PC-3 (cell line): ENCODE results near the gene TENM4.

Experiments used
- EZH2 ChIP-seq: fragments of 300-600 bp; sonication (generic); IDR thresholded peaks from one replicate; pipeline ENCODE4 v1.6.1; 2017; ENCODE audit warnings: antibody characterized with exemption, mild to moderate bottlenecking, low read length; ENCODE audit not compliant: unreplicated experiment
- EZH2phosphoT487 ChIP-seq: fragments of 300-600 bp; sonication (generic); IDR thresholded peaks from 2 replicates; pipeline ENCODE4 v1.6.1; 2018; ENCODE audit warnings: mild to moderate bottlenecking, antibody characterized with exemption, low read length, borderline replicate concordance
- TF ChIP-seq, protein P1 (sequence below): fragments of 300-600 bp; sonication (generic); conservative IDR thresholded peaks from 2 replicates; pipeline ENCODE4 v1.5.1; 2017; ENCODE audit warnings: antibody characterized with exemption, low read depth, mild to moderate bottlenecking, low read length

DNA sequence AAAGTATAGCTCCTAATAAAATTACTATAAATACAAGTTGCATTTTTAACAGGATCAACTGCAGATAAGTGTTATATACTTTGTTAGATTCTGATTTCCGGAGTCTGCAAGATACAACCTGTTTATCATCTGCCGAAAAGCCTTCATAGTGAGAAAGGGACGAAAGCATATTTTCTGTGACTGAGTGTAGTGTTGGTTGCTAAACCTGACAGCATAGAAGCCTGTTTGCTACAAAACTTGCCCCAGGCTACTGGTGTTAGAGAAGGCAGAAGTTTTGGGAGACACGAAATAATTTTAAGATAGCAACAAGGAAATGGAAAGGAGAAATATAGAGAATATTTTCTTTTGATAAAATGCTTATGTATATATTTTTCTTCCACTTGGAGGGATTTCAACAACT, 622.6 kb downstream of the TENM4 start:
- TF ChIP-seq, protein P1, sequence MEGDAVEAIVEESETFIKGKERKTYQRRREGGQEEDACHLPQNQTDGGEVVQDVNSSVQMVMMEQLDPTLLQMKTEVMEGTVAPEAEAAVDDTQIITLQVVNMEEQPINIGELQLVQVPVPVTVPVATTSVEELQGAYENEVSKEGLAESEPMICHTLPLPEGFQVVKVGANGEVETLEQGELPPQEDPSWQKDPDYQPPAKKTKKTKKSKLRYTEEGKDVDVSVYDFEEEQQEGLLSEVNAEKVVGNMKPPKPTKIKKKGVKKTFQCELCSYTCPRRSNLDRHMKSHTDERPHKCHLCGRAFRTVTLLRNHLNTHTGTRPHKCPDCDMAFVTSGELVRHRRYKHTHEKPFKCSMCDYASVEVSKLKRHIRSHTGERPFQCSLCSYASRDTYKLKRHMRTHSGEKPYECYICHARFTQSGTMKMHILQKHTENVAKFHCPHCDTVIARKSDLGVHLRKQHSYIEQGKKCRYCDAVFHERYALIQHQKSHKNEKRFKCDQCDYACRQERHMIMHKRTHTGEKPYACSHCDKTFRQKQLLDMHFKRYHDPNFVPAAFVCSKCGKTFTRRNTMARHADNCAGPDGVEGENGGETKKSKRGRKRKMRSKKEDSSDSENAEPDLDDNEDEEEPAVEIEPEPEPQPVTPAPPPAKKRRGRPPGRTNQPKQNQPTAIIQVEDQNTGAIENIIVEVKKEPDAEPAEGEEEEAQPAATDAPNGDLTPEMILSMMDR, result no peak
- TF ChIP-seq EZH2, result no peak
- no peak for TF ChIP-seq EZH2phosphoT487
